HepG2 (cell line): ENCODE results near the gene CEACAM21. TPM values are rescaled to one million over a fixed set of nuclear protein-coding genes. Genes with fewer than 3 reads are reported as not detected.

Experiments
- ARID4A ChIP-seq: sonication (generic); formaldehyde crosslinking; IDR thresholded peaks from 2 replicates; pipeline ENCODE4 v1.5.0; 2020; ENCODE audit warnings: mild to moderate bottlenecking, missing genetic modification reagents, borderline replicate concordance
- ARID5B ChIP-seq: IDR thresholded peaks from 2 replicates; pipeline ENCODE4 v1.4.0; 2020; ENCODE audit warnings: mild to moderate bottlenecking, missing genetic modification reagents
- CAMTA2 ChIP-seq: sonication (generic); formaldehyde crosslinking; IDR thresholded peaks from 2 replicates; pipeline ENCODE4 v1.4.0; 2020; ENCODE audit warnings: mild to moderate bottlenecking, missing genetic modification reagents, borderline replicate concordance
- FOXA1 ChIP-seq, 2 experiments: fragments of 450-650 bp in 1 of 2; sonication (generic) in 1 of 2; formaldehyde crosslinking in 1 of 2; IDR thresholded peaks; 2 replicates each; pipeline versions ENCODE4 v1.4.0 to v1.6.1; 2016 to 2020; ENCODE audit warnings: missing genetic modification reagents in 1 of 2
- KMT2A ChIP-seq: sonication (generic); formaldehyde crosslinking; IDR thresholded peaks from 2 replicates; pipeline ENCODE4 v1.4.0; 2020; ENCODE audit warnings: missing genetic modification reagents
- RBFOX2 ChIP-seq: fragments of 200-400 bp; formaldehyde crosslinking; IDR thresholded peaks from 2 replicates; pipeline ENCODE4 v1.6.1; 2017; ENCODE audit warnings: low read depth, mild to moderate bottlenecking, low read length
- RXRB ChIP-seq: IDR thresholded peaks from 2 replicates; pipeline ENCODE4 v1.6.1; 2016; ENCODE audit warnings: borderline replicate concordance, missing genetic modification reagents, missing compliant biosample characterization
- STAT6 ChIP-seq: sonication (generic); formaldehyde crosslinking; IDR thresholded peaks from 2 replicates; pipeline ENCODE4 v1.4.0; 2020; ENCODE audit warnings: missing genetic modification reagents, mild to moderate bottlenecking, borderline replicate concordance
- TCF7 ChIP-seq: sonication (generic); IDR thresholded peaks from 2 replicates; pipeline ENCODE4 v1.6.1; 2016; ENCODE audit warnings: antibody characterized with exemption, low read depth
- ZNF121 ChIP-seq: sonication (generic); formaldehyde crosslinking; IDR thresholded peaks from 2 replicates; pipeline ENCODE4 v1.5.0; 2020; ENCODE audit warnings: mild to moderate bottlenecking, missing genetic modification reagents
- ZNF891 ChIP-seq: sonication (generic); formaldehyde crosslinking; IDR thresholded peaks from 2 replicates; pipeline ENCODE4 v1.5.0; 2020; ENCODE audit warnings: mild to moderate bottlenecking, missing genetic modification reagents
- ZZZ3 ChIP-seq: sonication (generic); formaldehyde crosslinking; IDR thresholded peaks from 2 replicates; pipeline ENCODE4 v1.4.0; 2020; ENCODE audit warnings: missing genetic modification reagents, mild to moderate bottlenecking, borderline replicate concordance
- polyA plus RNA-seq, 8 experiments: library from polyadenylated mRNA; depleted of rRNA in 3 of 8; stranded (reverse) in 7 of 8; unstranded in 1 of 8; fragments of >200 nt; fragmentation: Illumina TruSeq in 4 of 8; extraction: Trizol in 4 of 8; gene quantifications; 2 replicates each; pipeline versions ENCODE4 v1.2.1 to v1.2.3, GENCODE V29; 2011 to 2016; ENCODE audit warnings: low read depth in 4 of 8, missing spikeins in 1 of 8, mixed read lengths in 1 of 8; ENCODE audit not compliant: insufficient read depth in 1 of 8
- total RNA-seq, 5 experiments: library from RNA; depleted of rRNA; stranded (reverse); fragments of >200 nt; fragmentation: Illumina TruSeq; extraction: Trizol; gene quantifications; 2 replicates each; pipeline ENCODE4 v1.2.3, GENCODE V29; 2016; ENCODE audit warnings: low read depth in 1 of 5

The CEACAM21 gene
- total and polyA plus RNA-seq, 2 of the 13 experiments (the other 11 are each of a cell fraction or from before 2014, with no cell fraction given), result 0.05 TPM; not detected in 1

- TF ChIP-seq ARID5B (CRISPR knock-in tag) (no peak), CAMTA2 (CRISPR knock-in tag) (no peak), RXRB (CRISPR knock-in tag) (no peak), RBFOX2 (no peak), STAT6 (CRISPR knock-in tag) (no peak), FOXA1 (IDR thresholded peaks at IDR 0.05) (no peak), FOXA1 (CRISPR knock-in tag; IDR thresholded peaks at IDR 0.05) (peak; percentile 81), ARID4A (no peak), KMT2A (CRISPR knock-in tag) (no peak), TCF7 (no peak), ZZZ3 (CRISPR knock-in tag) (no peak), ZNF121 (no peak), ZNF891 (CRISPR knock-in tag) (no peak)
Measured at GRCh38 chr19:41595258-41595889, 19.4 kb downstream of the CEACAM21 start (continued).
